Measurements from ENCODE around the gene SIPA1L3. TPM values are rescaled to one million over a fixed set of nuclear protein-coding genes. Genes with fewer than 3 reads are reported as not detected.

Gene SIPA1L3
- total RNA-seq, 1 experiment from 2014 or later: 66.3 TPM

DNA sequence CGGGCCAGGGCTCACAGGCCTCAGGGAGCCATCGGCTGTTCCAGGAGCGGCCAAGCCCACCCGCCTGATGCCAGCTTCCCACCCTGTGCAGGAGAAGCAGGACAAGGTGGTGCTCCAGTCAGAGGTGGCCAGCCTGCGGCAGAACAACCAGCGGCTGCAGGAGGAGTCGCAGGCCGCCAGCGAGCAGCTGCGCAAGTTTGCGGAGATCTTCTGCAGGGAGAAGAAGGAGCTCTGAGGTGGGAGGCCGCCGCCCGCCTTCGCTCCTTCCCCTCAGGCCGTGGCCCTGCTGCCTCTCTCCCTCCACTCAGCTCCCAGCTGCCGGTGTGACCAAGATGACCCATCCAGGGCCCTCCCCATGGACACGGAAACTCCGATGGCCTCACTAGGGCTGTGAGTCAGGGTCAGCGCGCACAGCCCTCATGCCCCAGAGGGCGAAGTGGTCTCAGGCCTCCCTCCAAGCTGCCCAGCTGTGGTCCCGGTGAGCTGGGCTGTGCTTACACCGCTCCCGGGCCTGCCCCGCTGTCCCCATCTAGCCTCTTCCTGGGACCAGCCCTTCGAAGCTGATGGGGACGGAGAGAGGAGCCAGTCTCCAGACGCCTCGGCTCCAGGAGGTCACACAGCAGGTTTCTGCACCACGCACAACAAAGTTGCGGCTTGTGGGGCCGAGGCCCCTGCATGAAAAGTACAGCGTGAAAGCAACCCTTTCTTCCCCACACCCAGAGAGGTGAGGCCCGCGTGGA, 299.2 kb downstream of the SIPA1L3 start:
- no peak overlapping the region for H3K27ac ChIP-seq (ENCODE audit: low read length)
- no TSS peak for BruUV-seq (replicated peaks)
- ATAC-seq: 0 out of 2 replicates have a peak, but pooled peaks have one; percentile 14
- ChIA-PET POLR2A (no interaction called here), CTCF (no interaction called here)
- TF ChIP-seq TCF7L2 (IDR thresholded peaks at IDR 0.05; ENCODE audit: low read depth, low read length): no peak
- TF ChIP-seq SIN3A (IDR thresholded peaks at IDR 0.05; ENCODE audit: borderline replicate concordance, insufficient read depth, low read depth, low read length): no peak
- TF ChIP-seq, protein P1, sequence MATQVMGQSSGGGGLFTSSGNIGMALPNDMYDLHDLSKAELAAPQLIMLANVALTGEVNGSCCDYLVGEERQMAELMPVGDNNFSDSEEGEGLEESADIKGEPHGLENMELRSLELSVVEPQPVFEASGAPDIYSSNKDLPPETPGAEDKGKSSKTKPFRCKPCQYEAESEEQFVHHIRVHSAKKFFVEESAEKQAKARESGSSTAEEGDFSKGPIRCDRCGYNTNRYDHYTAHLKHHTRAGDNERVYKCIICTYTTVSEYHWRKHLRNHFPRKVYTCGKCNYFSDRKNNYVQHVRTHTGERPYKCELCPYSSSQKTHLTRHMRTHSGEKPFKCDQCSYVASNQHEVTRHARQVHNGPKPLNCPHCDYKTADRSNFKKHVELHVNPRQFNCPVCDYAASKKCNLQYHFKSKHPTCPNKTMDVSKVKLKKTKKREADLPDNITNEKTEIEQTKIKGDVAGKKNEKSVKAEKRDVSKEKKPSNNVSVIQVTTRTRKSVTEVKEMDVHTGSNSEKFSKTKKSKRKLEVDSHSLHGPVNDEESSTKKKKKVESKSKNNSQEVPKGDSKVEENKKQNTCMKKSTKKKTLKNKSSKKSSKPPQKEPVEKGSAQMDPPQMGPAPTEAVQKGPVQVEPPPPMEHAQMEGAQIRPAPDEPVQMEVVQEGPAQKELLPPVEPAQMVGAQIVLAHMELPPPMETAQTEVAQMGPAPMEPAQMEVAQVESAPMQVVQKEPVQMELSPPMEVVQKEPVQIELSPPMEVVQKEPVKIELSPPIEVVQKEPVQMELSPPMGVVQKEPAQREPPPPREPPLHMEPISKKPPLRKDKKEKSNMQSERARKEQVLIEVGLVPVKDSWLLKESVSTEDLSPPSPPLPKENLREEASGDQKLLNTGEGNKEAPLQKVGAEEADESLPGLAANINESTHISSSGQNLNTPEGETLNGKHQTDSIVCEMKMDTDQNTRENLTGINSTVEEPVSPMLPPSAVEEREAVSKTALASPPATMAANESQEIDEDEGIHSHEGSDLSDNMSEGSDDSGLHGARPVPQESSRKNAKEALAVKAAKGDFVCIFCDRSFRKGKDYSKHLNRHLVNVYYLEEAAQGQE (IDR thresholded peaks at IDR 0.05; ENCODE audit: insufficient read depth in 1 of 2, low read depth in 2 of 2, low read length in 1 of 2): no peak
- TF ChIP-seq, protein P2, sequence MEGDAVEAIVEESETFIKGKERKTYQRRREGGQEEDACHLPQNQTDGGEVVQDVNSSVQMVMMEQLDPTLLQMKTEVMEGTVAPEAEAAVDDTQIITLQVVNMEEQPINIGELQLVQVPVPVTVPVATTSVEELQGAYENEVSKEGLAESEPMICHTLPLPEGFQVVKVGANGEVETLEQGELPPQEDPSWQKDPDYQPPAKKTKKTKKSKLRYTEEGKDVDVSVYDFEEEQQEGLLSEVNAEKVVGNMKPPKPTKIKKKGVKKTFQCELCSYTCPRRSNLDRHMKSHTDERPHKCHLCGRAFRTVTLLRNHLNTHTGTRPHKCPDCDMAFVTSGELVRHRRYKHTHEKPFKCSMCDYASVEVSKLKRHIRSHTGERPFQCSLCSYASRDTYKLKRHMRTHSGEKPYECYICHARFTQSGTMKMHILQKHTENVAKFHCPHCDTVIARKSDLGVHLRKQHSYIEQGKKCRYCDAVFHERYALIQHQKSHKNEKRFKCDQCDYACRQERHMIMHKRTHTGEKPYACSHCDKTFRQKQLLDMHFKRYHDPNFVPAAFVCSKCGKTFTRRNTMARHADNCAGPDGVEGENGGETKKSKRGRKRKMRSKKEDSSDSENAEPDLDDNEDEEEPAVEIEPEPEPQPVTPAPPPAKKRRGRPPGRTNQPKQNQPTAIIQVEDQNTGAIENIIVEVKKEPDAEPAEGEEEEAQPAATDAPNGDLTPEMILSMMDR (IDR thresholded peaks at IDR 0.05): no peak
- TF ChIP-seq POLR2AphosphoS5 (IDR thresholded peaks at IDR 0.05; ENCODE audit: low read depth, low read length): no peak
- intact Hi-C loops (cut with micrococcal nuclease; ENCODE audit: unreplicated experiment): no loop called here
- peaks cover 12% of the 10 kb centered on the region for H3K4me1 ChIP-seq (ENCODE audit: control insufficient read depth, insufficient read depth, low read length)
- no peaks in the 10 kb centered on the region for H3K36me3 ChIP-seq (ENCODE audit: control insufficient read depth, insufficient read depth, low read length)
- no peaks in the 10 kb centered on the region for H3K9me3 ChIP-seq (ENCODE audit: control insufficient read depth, insufficient read depth, low read depth, low read length)
- H3K27me3 ChIP-seq (ENCODE audit: control insufficient read depth, insufficient read depth, low read length): no peaks in the 10 kb centered on the region
- H3K4me3 ChIP-seq (ENCODE audit: low read depth in 2 of 2, low read length in 2 of 2): no peak overlapping the region
- no peak for DNase-seq (ENCODE audit: low read depth, low spot score)
- in situ Hi-C loops (cut with HindIII; ENCODE audit: low pct_unique_long_range_greater_than_20kb, low sequenced_read_pairs): no loop called here

DNA sequence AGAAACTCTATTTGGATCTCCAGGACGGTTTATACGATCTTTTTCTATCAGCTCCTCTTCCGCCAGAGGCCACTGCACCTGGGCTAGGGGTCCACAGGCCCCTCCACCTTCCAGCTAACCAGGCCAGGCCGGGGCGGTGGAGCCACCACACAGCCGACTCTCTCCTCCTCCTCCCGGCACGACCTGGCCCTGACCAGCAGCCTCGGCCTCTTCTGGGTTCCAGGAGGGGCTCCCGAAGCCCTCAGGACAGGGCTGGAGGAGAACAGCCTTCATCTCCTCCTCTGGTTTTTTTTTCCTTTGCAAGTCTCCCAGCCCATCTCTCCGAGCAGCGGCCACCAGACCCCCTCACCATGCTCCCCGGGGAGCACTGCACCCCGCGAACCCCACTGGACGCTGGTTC, 299.9 kb downstream of the SIPA1L3 start:
- POLR2A ChIA-PET: no interaction called here
- no peaks in the 10 kb centered on the region for H3K36me3 ChIP-seq (ENCODE audit: control insufficient read depth, insufficient read depth, low read length)
- H3K27ac ChIP-seq (ENCODE audit: low read length): no peak overlapping the region
- in situ Hi-C loops (cut with HindIII; ENCODE audit: low pct_unique_long_range_greater_than_20kb, low sequenced_read_pairs): no loop called here
- intact Hi-C loops (cut with micrococcal nuclease; ENCODE audit: unreplicated experiment): no loop called here
- no peaks in the 10 kb centered on the region for H3K27me3 ChIP-seq (ENCODE audit: control insufficient read depth, insufficient read depth, low read length)
- ATAC-seq: no peak
- no peak for TF ChIP-seq TCF7L2 (IDR thresholded peaks at IDR 0.05; ENCODE audit: low read depth, low read length)
- TF ChIP-seq, protein P2 (IDR thresholded peaks at IDR 0.05): no peak
- TF ChIP-seq SIN3A (IDR thresholded peaks at IDR 0.05; ENCODE audit: borderline replicate concordance, insufficient read depth, low read depth, low read length): no peak
- TF ChIP-seq, protein P1 (IDR thresholded peaks at IDR 0.05; ENCODE audit: insufficient read depth in 1 of 2, low read depth in 2 of 2, low read length in 1 of 2): no peak
- TF ChIP-seq POLR2AphosphoS5 (IDR thresholded peaks at IDR 0.05; ENCODE audit: low read depth, low read length): no peak
- CTCF ChIA-PET: no interaction called here
- BruUV-seq (replicated peaks): TSS peak; percentile 66
- no peak overlapping the region for H3K4me3 ChIP-seq (ENCODE audit: low read depth in 2 of 2, low read length in 2 of 2)
- no peak for DNase-seq (ENCODE audit: low read depth, low spot score)
- H3K4me1 ChIP-seq (ENCODE audit: control insufficient read depth, insufficient read depth, low read length): peaks cover 16% of the 10 kb centered on the region
- H3K9me3 ChIP-seq (ENCODE audit: control insufficient read depth, insufficient read depth, low read depth, low read length): no peaks in the 10 kb centered on the region

Measured in Panc1 (cell line).